Peyer's patch (tissue), 4 donors: ENCODE data around the gene KCTD18. TPM values are rescaled to one million over a fixed set of nuclear protein-coding genes. Genes with fewer than 3 reads are reported as not detected.
A peak's percentile ranks its signal among the peaks of the same experiment; 100 is the strongest.

Experiments
- DNase-seq, 3 donors: peaks; one replicate each; pipeline ENCODE4 v3.0.0-alpha.2; 2017 to 2019
- H3K27ac ChIP-seq, 4 donors: fragments of 200-600 bp; sonication (generic); one replicate each; pipeline ENCODE4 v1.5.1; 2016 to 2019
- H3K27me3 ChIP-seq, 2 donors: fragments of 200-600 bp; sonication (generic); one replicate each; pipeline ENCODE4 v1.5.1; 2019
- H3K36me3 ChIP-seq, 3 donors: fragments of 200-600 bp; sonication (generic); one replicate each; pipeline ENCODE4 v1.5.1; 2016 to 2019
- H3K4me1 ChIP-seq, 4 donors: fragments of 200-600 bp; sonication (generic); one replicate each; pipeline ENCODE4 v1.5.1; 2016 to 2019
- H3K4me3 ChIP-seq, 4 donors: fragments of 200-600 bp; sonication (generic); 1 replicate in 3 of 4; 2 replicates in 1 of 4; pipeline ENCODE4 v1.5.1; 2016 to 2019; ENCODE audit warnings: mild to moderate bottlenecking in 1 of 4
- H3K9me3 ChIP-seq, 4 donors: fragments of 200-600 bp; sonication (generic); one replicate each; pipeline ENCODE4 v1.5.1; 2016 to 2019; ENCODE audit warnings: mild to moderate bottlenecking in 1 of 4
- POLR2A ChIP-seq, 2 donors: fragments of 450-650 bp; IDR thresholded peaks; one replicate each; pipeline ENCODE4 v1.5.1; 2017; ENCODE audit warnings: antibody characterized with exemption in 2 of 2, mild to moderate bottlenecking in 2 of 2, moderate library complexity in 2 of 2
- total RNA-seq, 4 donors: library from RNA; depleted of rRNA; stranded (reverse); fragments of >200 nt; gene quantifications; one replicate each; pipeline ENCODE4 v1.1.0, GENCODE V29; 2016
- TF ChIP-seq, protein P1 (sequence below), 6 experiments: fragments of 450-650 bp in 4 of 6; fragments of 200-600 bp in 2 of 6; sonication (generic) in 1 of 6; IDR thresholded peaks; one replicate each; pipeline ENCODE4 v1.5.1; 2017 to 2019; ENCODE audit warnings: antibody characterized with exemption in 6 of 6, mild to moderate bottlenecking in 3 of 6, moderate library complexity in 1 of 6

Gene KCTD18
- total RNA-seq, 4 donors from 2014 or later = 14.0 to 33.0 (median 16.8) TPM

GRCh38 chr2:200523158-200523557, 13.3 kb upstream of the KCTD18 start:
- H3K9me3 ChIP-seq = no peaks in the 10 kb centered on the region
- H3K4me1 ChIP-seq = peaks cover 0 to 12% (median 5%) of the 10 kb centered on the region in 4 donors
- H3K4me3 ChIP-seq = no peak overlapping the region
- TF ChIP-seq POLR2A (IDR thresholded peaks at IDR 0.05) = no peak
- TF ChIP-seq, protein P1, sequence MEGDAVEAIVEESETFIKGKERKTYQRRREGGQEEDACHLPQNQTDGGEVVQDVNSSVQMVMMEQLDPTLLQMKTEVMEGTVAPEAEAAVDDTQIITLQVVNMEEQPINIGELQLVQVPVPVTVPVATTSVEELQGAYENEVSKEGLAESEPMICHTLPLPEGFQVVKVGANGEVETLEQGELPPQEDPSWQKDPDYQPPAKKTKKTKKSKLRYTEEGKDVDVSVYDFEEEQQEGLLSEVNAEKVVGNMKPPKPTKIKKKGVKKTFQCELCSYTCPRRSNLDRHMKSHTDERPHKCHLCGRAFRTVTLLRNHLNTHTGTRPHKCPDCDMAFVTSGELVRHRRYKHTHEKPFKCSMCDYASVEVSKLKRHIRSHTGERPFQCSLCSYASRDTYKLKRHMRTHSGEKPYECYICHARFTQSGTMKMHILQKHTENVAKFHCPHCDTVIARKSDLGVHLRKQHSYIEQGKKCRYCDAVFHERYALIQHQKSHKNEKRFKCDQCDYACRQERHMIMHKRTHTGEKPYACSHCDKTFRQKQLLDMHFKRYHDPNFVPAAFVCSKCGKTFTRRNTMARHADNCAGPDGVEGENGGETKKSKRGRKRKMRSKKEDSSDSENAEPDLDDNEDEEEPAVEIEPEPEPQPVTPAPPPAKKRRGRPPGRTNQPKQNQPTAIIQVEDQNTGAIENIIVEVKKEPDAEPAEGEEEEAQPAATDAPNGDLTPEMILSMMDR (IDR thresholded peaks at IDR 0.05) = no peak
- peak overlapping the region in 1 of 4 donors; percentile 44 for H3K27ac ChIP-seq
- no peaks in the 10 kb centered on the region for H3K27me3 ChIP-seq
- no peak for DNase-seq
- H3K36me3 ChIP-seq = no peaks in the 10 kb centered on the region

GRCh38 chr2:200515155-200515554, 5.3 kb upstream of the KCTD18 start:
- H3K9me3 ChIP-seq = no peaks in the 10 kb centered on the region
- no peaks in the 10 kb centered on the region for H3K36me3 ChIP-seq
- no peak overlapping the region for H3K4me3 ChIP-seq
- no peaks in the 10 kb centered on the region for H3K27me3 ChIP-seq
- no peak overlapping the region for H3K27ac ChIP-seq
- no peak for DNase-seq
- TF ChIP-seq, protein P1 (IDR thresholded peaks at IDR 0.05) = no peak
- TF ChIP-seq POLR2A (IDR thresholded peaks at IDR 0.05) = no peak
- H3K4me1 ChIP-seq = no peaks in the 10 kb centered on the region

- Histone ChIP-seq H3K4me1 (peaks cover 0 to 10% (median 0%) of the 10 kb centered on the region in 4 donors), H3K27me3 (no peaks in the 10 kb centered on the region), H3K9me3 (no peaks in the 10 kb centered on the region), H3K27ac (peak overlapping the region; percentile 83 to 89 (median 85)), H3K36me3 (peaks cover 0 to 4% (median 0%) of the 10 kb centered on the region in 3 donors), H3K4me3 (peak overlapping the region; percentile 87 to 96 (median 92))
- no peak for DNase-seq
- TF ChIP-seq, protein P1 (IDR thresholded peaks at IDR 0.05) = no peak
- no peak for TF ChIP-seq POLR2A (IDR thresholded peaks at IDR 0.05)
Observed at GRCh38 chr2:200509235-200509611, 645 bp downstream of the KCTD18 start.

GRCh38 chr2:200507179-200507578, 2.7 kb downstream of the KCTD18 start:
- TF ChIP-seq, protein P1 (IDR thresholded peaks at IDR 0.05) = no peak
- no peak for TF ChIP-seq POLR2A (IDR thresholded peaks at IDR 0.05)
- no peak for DNase-seq
- H3K27ac ChIP-seq = no peak overlapping the region
- H3K4me1 ChIP-seq = peaks cover 0 to 10% (median 0%) of the 10 kb centered on the region in 4 donors
- no peaks in the 10 kb centered on the region for H3K9me3 ChIP-seq
- no peaks in the 10 kb centered on the region for H3K27me3 ChIP-seq
- peaks cover 0 to 4% (median 0%) of the 10 kb centered on the region in 3 donors for H3K36me3 ChIP-seq
- no peak overlapping the region for H3K4me3 ChIP-seq

DNA sequence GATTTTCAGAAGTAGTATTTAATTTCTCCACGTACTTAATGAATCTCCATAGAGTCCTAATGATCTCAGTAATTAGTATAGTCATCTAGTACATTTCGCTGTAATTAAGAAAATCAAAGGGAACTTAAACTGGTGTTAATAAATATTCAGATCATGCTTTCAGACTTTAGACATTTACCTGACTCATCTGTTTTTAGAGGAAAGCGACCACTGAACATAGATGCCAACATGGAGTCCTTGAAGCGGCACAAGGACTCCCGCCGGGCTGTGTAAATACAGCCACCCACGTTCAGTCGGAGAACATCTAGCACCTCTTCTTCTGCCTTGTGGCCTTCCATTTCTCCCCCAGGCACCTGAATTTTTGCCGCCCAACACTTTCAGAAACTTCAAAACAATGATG, 3.2 kb downstream of the KCTD18 start:
- Histone ChIP-seq H3K4me1 (peaks cover 0 to 10% (median 0%) of the 10 kb centered on the region in 4 donors), H3K4me3 (no peak overlapping the region), H3K36me3 (peaks cover 0 to 4% (median 0%) of the 10 kb centered on the region in 3 donors), H3K9me3 (no peaks in the 10 kb centered on the region), H3K27me3 (no peaks in the 10 kb centered on the region), H3K27ac (no peak overlapping the region)
- DNase-seq = no peak
- TF ChIP-seq, protein P1 (IDR thresholded peaks at IDR 0.05) = no peak
- TF ChIP-seq POLR2A (IDR thresholded peaks at IDR 0.05) = no peak

- Histone ChIP-seq H3K36me3 (peaks cover 0 to 18% (median 0%) of the 10 kb centered on the region in 3 donors), H3K27ac (no peak overlapping the region), H3K27me3 (no peaks in the 10 kb centered on the region), H3K4me3 (no peak overlapping the region), H3K9me3 (no peaks in the 10 kb centered on the region), H3K4me1 (no peaks in the 10 kb centered on the region)
- DNase-seq = no peak
- TF ChIP-seq POLR2A (IDR thresholded peaks at IDR 0.05) = no peak
- TF ChIP-seq, protein P1 (IDR thresholded peaks at IDR 0.05) = no peak
Observed at GRCh38 chr2:200502196-200502595, 7.7 kb downstream of the KCTD18 start.
